ENCODE measurements around the gene SLC22A31.

DNA sequence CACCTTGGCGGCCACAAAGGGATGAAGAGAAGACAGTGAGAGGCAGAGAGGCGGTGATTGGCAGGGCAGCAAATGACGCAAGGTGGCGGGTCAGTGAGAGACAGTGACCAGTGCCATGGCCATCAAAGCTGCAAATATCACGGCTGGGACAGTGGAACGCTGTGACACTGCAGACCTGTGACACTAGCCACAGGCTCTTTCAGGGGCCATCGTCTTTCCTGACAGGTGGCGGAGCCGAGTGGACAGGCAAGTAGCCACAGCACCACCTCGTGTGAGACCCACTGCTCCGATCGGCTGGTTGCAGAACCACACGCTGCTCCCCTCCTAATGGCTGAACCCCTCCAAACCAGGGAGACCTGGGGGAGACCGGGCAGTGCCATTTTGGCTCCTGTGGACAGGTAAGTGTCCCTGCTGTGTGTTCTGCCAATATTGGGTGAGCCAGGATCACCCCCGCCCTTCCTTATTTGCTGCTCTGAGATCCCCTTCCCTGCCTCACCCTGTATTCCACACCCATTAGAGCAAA, 9.2 kb upstream of the SLC22A31 start:
- TF ChIP-seq CTCF (IDR thresholded peaks at IDR 0.05; ENCODE audit: low read depth, low read length) (no peak), EZH2phosphoT487 (IDR thresholded peaks at IDR 0.05; ENCODE audit: low read depth) (no peak)
